ENCODE data around the gene IL36G. TPM values are rescaled to one million over a fixed set of nuclear protein-coding genes. Genes with fewer than 3 reads are reported as not detected.

Gene IL36G
- total RNA-seq, 1 donor from 2014 or later = not detected

DNA sequence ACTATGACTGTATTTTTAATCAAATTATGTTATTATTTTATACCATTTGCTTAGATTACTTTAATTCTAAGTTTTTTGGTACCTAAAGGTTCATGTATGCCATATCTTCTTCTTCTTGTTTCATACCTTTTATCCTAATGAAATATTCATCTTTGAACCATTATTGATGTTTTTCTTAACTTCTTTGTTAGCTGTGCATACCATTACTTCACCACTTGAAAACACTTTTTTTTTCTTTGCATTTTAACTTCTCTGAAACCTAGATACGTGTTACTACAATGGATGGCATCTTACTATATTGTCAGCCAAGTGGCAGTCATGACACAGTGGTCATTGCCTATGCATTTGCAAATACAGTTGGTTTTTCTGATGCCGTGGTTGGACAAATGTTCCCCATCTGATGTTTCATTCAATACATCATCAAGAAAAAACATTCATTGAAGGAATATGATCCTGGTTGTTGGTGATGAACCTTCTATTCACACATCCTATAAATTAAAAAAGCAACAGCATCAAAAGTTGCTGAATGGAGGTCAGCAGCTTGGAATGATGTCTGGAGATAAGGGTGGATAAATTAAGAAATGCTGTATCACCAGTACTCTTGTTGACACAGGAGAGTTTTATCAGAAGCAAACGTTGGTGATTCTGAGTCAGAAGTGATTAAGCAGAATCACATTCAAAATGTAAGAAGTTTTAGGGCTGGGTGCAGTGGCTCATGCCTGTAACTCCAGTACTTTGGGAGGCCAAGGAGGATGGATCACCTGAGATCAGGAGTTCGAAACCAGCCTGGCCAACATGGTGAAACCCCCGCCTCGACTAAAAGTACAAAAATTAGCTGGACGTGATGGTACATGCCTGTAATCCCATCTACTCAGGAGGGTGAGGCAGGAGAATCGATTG, 34.9 kb downstream of the IL36G start:
- no peaks in the 10 kb centered on the region for H3K9me3 ChIP-seq
- no peaks in the 10 kb centered on the region for H3K27me3 ChIP-seq
- H3K4me3 ChIP-seq = no peak overlapping the region
- no peak for DNase-seq (ENCODE audit: low spot score in 2 of 2)
- no peaks in the 10 kb centered on the region for H3K36me3 ChIP-seq
- TF ChIP-seq, protein P1, sequence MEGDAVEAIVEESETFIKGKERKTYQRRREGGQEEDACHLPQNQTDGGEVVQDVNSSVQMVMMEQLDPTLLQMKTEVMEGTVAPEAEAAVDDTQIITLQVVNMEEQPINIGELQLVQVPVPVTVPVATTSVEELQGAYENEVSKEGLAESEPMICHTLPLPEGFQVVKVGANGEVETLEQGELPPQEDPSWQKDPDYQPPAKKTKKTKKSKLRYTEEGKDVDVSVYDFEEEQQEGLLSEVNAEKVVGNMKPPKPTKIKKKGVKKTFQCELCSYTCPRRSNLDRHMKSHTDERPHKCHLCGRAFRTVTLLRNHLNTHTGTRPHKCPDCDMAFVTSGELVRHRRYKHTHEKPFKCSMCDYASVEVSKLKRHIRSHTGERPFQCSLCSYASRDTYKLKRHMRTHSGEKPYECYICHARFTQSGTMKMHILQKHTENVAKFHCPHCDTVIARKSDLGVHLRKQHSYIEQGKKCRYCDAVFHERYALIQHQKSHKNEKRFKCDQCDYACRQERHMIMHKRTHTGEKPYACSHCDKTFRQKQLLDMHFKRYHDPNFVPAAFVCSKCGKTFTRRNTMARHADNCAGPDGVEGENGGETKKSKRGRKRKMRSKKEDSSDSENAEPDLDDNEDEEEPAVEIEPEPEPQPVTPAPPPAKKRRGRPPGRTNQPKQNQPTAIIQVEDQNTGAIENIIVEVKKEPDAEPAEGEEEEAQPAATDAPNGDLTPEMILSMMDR (IDR thresholded peaks at IDR 0.05) = no peak
- no peak overlapping the region for H3K27ac ChIP-seq
- no peaks in the 10 kb centered on the region for H3K4me1 ChIP-seq
- intact Hi-C loops (cut with DNase I) = no loop called here

- Histone ChIP-seq H3K27ac (no peak overlapping the region), H3K4me1 (no peaks in the 10 kb centered on the region), H3K9me3 (no peaks in the 10 kb centered on the region), H3K36me3 (no peaks in the 10 kb centered on the region), H3K4me3 (no peak overlapping the region), H3K27me3 (no peaks in the 10 kb centered on the region)
- no peak for DNase-seq (ENCODE audit: low spot score in 2 of 2)
- TF ChIP-seq, protein P1 (IDR thresholded peaks at IDR 0.05) = no peak
- intact Hi-C loops (cut with DNase I) = no loop called here
Observed at GRCh38 chr2:113013336-113013661, 35.5 kb downstream of the IL36G start.

GRCh38 chr2:113014067-113014466, 36.3 kb downstream of the IL36G start:
- Histone ChIP-seq H3K27me3 (no peaks in the 10 kb centered on the region), H3K4me1 (no peaks in the 10 kb centered on the region), H3K4me3 (no peak overlapping the region), H3K9me3 (no peaks in the 10 kb centered on the region), H3K36me3 (no peaks in the 10 kb centered on the region), H3K27ac (no peak overlapping the region)
- intact Hi-C loops (cut with DNase I) = no loop called here
- DNase-seq (ENCODE audit: low spot score in 2 of 2) = no peak
- TF ChIP-seq, protein P1 (IDR thresholded peaks at IDR 0.05) = no peak

GRCh38 chr2:113015042-113015441, 37.2 kb downstream of the IL36G start:
- Histone ChIP-seq H3K4me1 (no peaks in the 10 kb centered on the region), H3K27ac (no peak overlapping the region), H3K36me3 (no peaks in the 10 kb centered on the region), H3K4me3 (no peak overlapping the region), H3K9me3 (no peaks in the 10 kb centered on the region), H3K27me3 (no peaks in the 10 kb centered on the region)
- TF ChIP-seq, protein P1 (IDR thresholded peaks at IDR 0.05) = no peak
- no peak for DNase-seq (ENCODE audit: low spot score in 2 of 2)
- intact Hi-C loops (cut with DNase I) = no loop called here

DNA sequence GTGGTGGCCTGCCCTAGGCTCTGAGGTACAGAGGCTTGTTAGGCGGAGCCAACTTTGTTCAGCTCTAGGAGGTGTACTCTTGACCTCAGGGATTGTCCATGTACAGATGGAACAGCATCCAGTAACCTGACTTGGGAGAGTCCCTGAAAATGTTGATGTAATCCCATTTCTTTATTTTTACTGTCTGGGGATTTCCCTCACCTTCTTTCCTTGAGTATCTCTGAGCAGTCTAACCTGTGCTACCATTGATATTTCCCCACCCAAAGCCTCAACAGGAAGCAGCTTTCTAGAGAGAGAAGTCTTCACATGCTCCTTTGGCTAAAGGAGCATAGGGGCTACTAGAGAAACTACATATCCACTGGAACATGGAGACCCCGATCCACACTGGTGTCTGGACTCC, 37.8 kb downstream of the IL36G start:
- Histone ChIP-seq H3K27ac (no peak overlapping the region), H3K4me1 (no peaks in the 10 kb centered on the region), H3K9me3 (no peaks in the 10 kb centered on the region), H3K36me3 (no peaks in the 10 kb centered on the region), H3K4me3 (no peak overlapping the region), H3K27me3 (no peaks in the 10 kb centered on the region)
- intact Hi-C loops (cut with DNase I) = no loop called here
- TF ChIP-seq, protein P1 (IDR thresholded peaks at IDR 0.05) = no peak
- no peak for DNase-seq (ENCODE audit: low spot score in 2 of 2)

All from ascending aorta (tissue), 2 donors.